Transverse colon (tissue), 4 donors: ENCODE data around the gene MRPL32.

ENCODE experiments used
- CTCF ChIP-seq, 5 experiments: fragments of 200-600 bp in 3 of 5; fragments of 450-650 bp in 2 of 5; sonication (generic) in 3 of 5; IDR thresholded peaks; 1 replicate in 2 of 5; 2 replicates in 3 of 5; pipeline ENCODE4 v1.5.1; 2016 to 2017; ENCODE audit warnings: antibody characterized with exemption in 5 of 5, inconsistent platforms in 3 of 5, mild to moderate bottlenecking in 2 of 5, moderate library complexity in 1 of 5
- EP300 ChIP-seq: sonication (generic); formaldehyde crosslinking; IDR thresholded peaks from one replicate; pipeline ENCODE4 v1.6.1; 2017; ENCODE audit warnings: antibody characterized with exemption, low read depth
- POLR2A ChIP-seq: fragments of 450-650 bp; IDR thresholded peaks from one replicate; pipeline ENCODE4 v1.6.1; 2016; ENCODE audit warnings: antibody characterized with exemption, mild to moderate bottlenecking, moderate library complexity
- POLR2AphosphoS5 ChIP-seq, 3 donors: sonication (generic); formaldehyde crosslinking; IDR thresholded peaks; one replicate each; pipeline ENCODE4 v1.6.1; 2016; ENCODE audit warnings: antibody characterized with exemption in 3 of 3

GRCh38 chr7:42981601-42982000 is 49.4 kb downstream of the MRPL32 start:
- no peak for TF ChIP-seq POLR2A
- TF ChIP-seq CTCF (IDR thresholded peaks at IDR 0.05) = no peak
- TF ChIP-seq EP300 = no peak
- TF ChIP-seq POLR2AphosphoS5 (IDR thresholded peaks at IDR 0.05) = no peak
